SKM-1 (cell line): ENCODE results near the gene FRAT2.
"Not testable (repeated sequence)": the region's sequence is repeated elsewhere in the genome, so short reads cannot be mapped to it uniquely, and the experiment has no call there.

Source experiments
- DNase-seq: peaks from one replicate; lab custom pipeline; 2025; ENCODE audit not compliant: unreplicated experiment; lab: John Stamatoyannopoulos, UW

Gene FRAT2

DNA sequence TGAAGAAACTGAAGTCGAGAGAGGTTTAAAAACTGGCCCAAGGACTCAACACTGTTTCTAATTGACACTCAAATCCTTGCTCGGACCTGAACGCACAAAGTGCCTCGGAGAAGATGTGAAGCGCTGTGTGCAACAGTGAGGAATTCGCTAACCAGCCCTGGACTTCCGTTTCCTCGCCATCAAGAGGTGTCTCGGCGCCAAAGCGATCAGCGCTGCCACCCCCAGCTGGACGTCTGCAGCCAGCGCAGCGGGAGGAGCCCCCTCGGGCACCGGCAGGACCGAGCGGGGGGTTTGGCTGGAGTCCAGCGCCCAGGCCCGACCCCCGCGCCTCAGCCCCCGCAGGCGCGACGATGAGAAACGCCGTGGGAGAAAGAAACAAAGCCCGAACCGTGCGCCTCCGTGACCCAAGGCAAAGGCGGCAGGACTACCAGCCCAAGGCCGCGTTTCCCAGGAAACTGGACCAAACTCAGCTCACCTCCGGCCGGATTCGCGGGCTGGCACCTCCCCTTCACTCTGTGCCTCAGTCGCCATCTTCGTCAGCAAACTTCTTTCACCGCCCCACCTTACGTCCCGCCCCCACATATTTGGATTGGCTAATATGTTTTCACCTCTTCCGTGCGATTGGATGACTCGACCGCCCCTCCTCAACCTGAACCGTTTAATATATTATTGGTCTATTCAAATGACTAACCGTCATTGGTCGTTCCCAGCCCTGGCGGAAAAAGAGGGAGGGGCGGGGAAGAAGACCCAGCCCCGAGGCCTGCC is 42.2 kb downstream of the FRAT2 start, which contains the start of gene ARHGAP19:
Gene ARHGAP19 (minus strand): TSS at position 541 of the 765 bp plus-strand sequence. CDS start 10 bp downstream, at position 531.
- peak; percentile 98 for DNase-seq

DNA sequence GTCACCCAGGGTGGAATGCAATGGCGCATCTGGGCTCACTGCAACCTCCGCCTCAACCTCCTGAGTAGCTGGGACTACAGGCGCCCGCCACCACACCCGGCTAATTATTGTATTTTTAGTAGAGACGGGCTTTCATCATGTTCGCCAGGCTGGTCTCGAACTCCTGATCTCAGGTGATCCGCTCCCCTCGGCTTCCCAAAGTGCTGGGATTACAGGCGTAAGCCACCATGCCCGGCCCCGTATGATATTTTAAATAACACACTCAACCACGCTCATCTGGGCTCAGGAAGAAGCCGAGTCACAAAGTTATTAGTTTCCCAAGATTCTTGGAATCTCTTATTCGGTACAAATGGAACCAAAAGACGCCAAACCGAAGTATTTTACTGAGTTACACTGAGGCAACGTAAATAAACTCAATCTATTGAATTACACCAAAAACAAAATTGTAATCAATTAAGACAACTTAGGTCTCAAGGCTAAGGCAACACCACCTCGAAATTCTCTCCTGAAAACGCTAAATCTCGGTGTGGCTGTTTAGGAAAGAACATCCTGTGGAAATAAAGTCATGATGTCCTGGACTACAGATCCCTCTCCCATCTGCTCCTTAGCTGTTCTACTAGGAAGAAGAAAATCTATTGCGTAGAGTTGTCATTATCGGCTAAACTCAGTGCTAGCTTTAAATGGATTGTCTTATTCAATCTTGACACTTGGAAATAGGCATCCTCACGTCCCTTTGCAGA is 43.0 kb downstream of the FRAT2 start:
- DNase-seq: no peak

DNA sequence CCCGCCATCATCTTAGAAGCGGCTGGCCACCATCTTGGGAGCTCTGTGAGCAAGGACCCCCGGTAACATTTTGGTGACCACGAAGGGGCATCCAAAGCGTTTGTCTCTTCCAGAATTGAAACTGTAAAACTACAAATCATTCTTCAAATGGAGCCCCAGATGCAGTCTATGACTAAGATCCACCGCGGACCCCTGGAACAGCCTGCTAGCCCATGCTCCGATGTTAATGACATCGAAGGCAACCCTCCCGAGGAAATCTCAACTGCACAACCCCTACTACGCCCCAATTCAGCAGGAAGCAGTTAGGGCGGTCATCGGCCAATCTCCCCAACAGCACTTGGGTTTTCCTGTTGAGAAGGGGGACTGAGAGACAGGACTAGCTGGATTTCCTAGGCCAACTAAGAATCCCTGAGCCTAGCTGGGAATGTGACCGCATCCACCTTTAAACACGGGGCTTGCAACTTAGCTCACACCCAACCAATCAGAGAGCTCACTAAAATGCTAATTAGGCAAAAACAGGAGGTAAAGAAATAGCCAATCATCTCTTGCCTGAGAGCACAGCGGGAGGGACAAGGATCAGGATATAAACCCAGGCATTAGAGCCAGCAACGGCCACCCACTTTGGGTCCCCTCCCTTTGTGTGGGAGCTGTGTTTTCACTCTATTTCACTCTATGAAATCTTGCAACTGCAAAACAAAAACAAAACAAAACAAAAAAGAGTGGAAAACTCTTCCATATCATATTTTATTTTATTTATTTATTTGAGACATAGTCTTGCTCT is 43.8 kb downstream of the FRAT2 start:
- not testable (repeated sequence) for DNase-seq

DNA sequence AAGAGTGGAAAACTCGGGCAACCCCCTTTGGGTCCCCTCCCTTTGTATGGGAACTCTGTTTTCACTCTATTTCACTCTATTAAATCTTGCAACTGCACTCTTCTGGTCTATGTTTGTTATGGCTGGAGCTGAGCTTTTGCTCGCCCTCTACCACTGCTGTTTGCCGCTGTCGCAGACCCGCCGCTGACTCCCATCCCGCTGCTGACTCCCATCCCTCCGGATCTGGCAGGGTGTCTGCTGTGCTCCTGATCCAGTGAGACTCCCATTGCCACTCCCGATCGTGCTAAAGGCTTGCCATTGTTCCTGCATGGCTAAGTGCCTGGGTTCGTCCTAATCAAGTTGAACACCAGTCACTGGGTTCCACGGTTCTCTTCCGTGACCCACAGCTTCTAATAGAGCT is 44.5 kb downstream of the FRAT2 start:
- not testable (repeated sequence) for DNase-seq
